HepG2 (cell line): ENCODE data around the gene IL1RL2. TPM values are rescaled to one million over a fixed set of nuclear protein-coding genes. Genes with fewer than 3 reads are reported as not detected.

ENCODE experiments used
- ATAC-seq: fragments of 200-7000 bp; cut with Tn5 transposase; 3 replicates; pipeline ENCODE4 v1.9.1; 2020; ENCODE audit warnings: mild to moderate bottlenecking, moderate library complexity
- BruUV-seq: library from RNA; stranded (reverse); fragments of 400-500 nt; replicated peaks from 2 replicates; lab custom pipeline; 2021; lab: Mats Ljungman, UMichigan
- CTCF ChIA-PET: fragments of 300-600 bp; formaldehyde crosslinking; extraction: SDS; loops from one replicate; lab custom pipeline; 2021; ENCODE audit warnings: low total read pairs, inconsistent platforms, low intra/inter-chr PET ratio; lab: Yijun Ruan, JAX
- POLR2A ChIA-PET: fragments of 350-600 bp; sonication (Branson Sonifier 250); formaldehyde crosslinking; loops from one replicate; lab custom pipeline; 2020; ENCODE audit warnings: antibody characterized with exemption, inconsistent platforms; lab: Yijun Ruan, JAX
- DNase-seq: peaks from one replicate; pipeline ENCODE4 v3.0.0-alpha.2; 2015; ENCODE audit warnings: low spot score
- FAIRE-seq: peaks from 3 replicates; lab custom pipeline; 2011; peaks lifted over from hg19 to GRCh38; lab: Jason Lieb, UNC
- H2AFZ ChIP-seq: one replicate; pipeline ENCODE4 v1.6.1; 2011; ENCODE audit warnings: low read length, inconsistent platforms
- H3K27ac ChIP-seq: fragments of 300-600 bp; 3 replicates; pipeline ENCODE4 v1.8.0; 2011; ENCODE audit warnings: mixed run types, mild to moderate bottlenecking, mixed read lengths, low read length, inconsistent platforms; ENCODE audit not compliant: insufficient read depth; ENCODE audit errors: extremely low read length
- H3K27me3 ChIP-seq, 2 experiments: fragments of 200-600 bp in 1 of 2; 2 replicates in 1 of 2; 3 replicates in 1 of 2; pipeline versions ENCODE4 v1.6.0 to v1.8.0; 2011; ENCODE audit warnings: low read length in 2 of 2, mild to moderate bottlenecking in 2 of 2, moderate library complexity in 2 of 2, inconsistent platforms in 1 of 2; ENCODE audit not compliant: insufficient read depth in 2 of 2, control insufficient read depth in 1 of 2
- H3K36me3 ChIP-seq, 2 experiments: fragments of 200-600 bp in 1 of 2; replicated peaks in 1 of 2; 2 replicates in 1 of 2; 3 replicates in 1 of 2; pipeline versions ENCODE4 v1.5.1 to v1.8.0; 2011; ENCODE audit warnings: low read length in 2 of 2, inconsistent platforms in 1 of 2; ENCODE audit not compliant: insufficient read depth in 2 of 2, control insufficient read depth in 1 of 2
- H3K4me1 ChIP-seq: 2 replicates; pipeline ENCODE4 v1.5.1; 2012; ENCODE audit warnings: low read length, inconsistent platforms; ENCODE audit not compliant: insufficient read depth
- H3K4me2 ChIP-seq: 2 replicates; pipeline ENCODE4 v1.6.0; 2011; ENCODE audit warnings: low read depth, low read length, inconsistent platforms
- H3K4me3 ChIP-seq, 3 experiments: fragments of 200-600 bp in 1 of 3; sonication (generic), shearing (Covaris generic) in 1 of 3; replicated peaks in 1 of 3; 2 replicates each; pipeline ENCODE4 v1.5.1; 2011 to 2016; ENCODE audit warnings: low read length in 3 of 3, inconsistent platforms in 2 of 3, low read depth in 2 of 3, mild to moderate bottlenecking in 2 of 3, control low read depth in 1 of 3, mixed read lengths in 1 of 3; ENCODE audit not compliant: insufficient read depth in 1 of 3
- H3K79me2 ChIP-seq: one replicate; pipeline ENCODE4 v1.6.1; 2011; ENCODE audit warnings: low read length, inconsistent platforms; ENCODE audit not compliant: insufficient read depth
- H3K9ac ChIP-seq: 2 replicates; pipeline ENCODE4 v1.6.0; 2011; ENCODE audit warnings: mild to moderate bottlenecking, low read depth, low read length, inconsistent platforms; ENCODE audit not compliant: insufficient read depth
- H3K9me3 ChIP-seq: 2 replicates; pipeline ENCODE4 v1.5.1; 2012; ENCODE audit warnings: mild to moderate bottlenecking, low read length
- H4K20me1 ChIP-seq: 2 replicates; pipeline ENCODE4 v1.6.0; 2011; ENCODE audit warnings: inconsistent platforms, mild to moderate bottlenecking, low read length, moderate library complexity; ENCODE audit not compliant: insufficient read depth
- AKNA ChIP-seq: sonication (generic); formaldehyde crosslinking; IDR thresholded peaks from 2 replicates; pipeline ENCODE4 v1.4.0; 2020; ENCODE audit warnings: missing genetic modification reagents, borderline replicate concordance
- DNMT1 ChIP-seq: sonication (generic); formaldehyde crosslinking; IDR thresholded peaks from 2 replicates; pipeline ENCODE4 v1.5.1; 2020; ENCODE audit warnings: mild to moderate bottlenecking, missing genetic modification reagents
- HCFC1 ChIP-seq: fragments of 150-350 bp; IDR thresholded peaks from 2 replicates; pipeline ENCODE4 v1.6.1; 2014; ENCODE audit warnings: low read depth, low read length
- MED8 ChIP-seq: sonication (generic); formaldehyde crosslinking; IDR thresholded peaks from 2 replicates; pipeline ENCODE4 v1.8.1; 2023; ENCODE audit warnings: mild to moderate bottlenecking, missing genetic modification reagents; ENCODE audit not compliant: insufficient replicate concordance
- MEIS1 ChIP-seq: sonication (generic); formaldehyde crosslinking; IDR thresholded peaks from 2 replicates; pipeline ENCODE4 v1.9.0; 2021; ENCODE audit warnings: mild to moderate bottlenecking, missing genetic modification reagents, moderate library complexity, borderline replicate concordance
- TARDBP ChIP-seq: sonication (generic); formaldehyde crosslinking; IDR thresholded peaks from 2 replicates; pipeline ENCODE4 v1.8.0; 2022; ENCODE audit warnings: mild to moderate bottlenecking, missing genetic modification reagents
- ZBTB4 ChIP-seq: sonication (generic); formaldehyde crosslinking; IDR thresholded peaks from 2 replicates; pipeline ENCODE4 v1.4.0; 2020; ENCODE audit warnings: missing genetic modification reagents, mild to moderate bottlenecking, borderline replicate concordance
- ZBTB7A ChIP-seq: sonication (generic); formaldehyde crosslinking; IDR thresholded peaks from 2 replicates; pipeline ENCODE4 v1.8.0; 2022; ENCODE audit warnings: mild to moderate bottlenecking, missing genetic modification reagents
- ZBTB7B ChIP-seq: sonication (generic); formaldehyde crosslinking; IDR thresholded peaks from 2 replicates; pipeline ENCODE4 v1.4.0; 2020; ENCODE audit warnings: missing genetic modification reagents
- ZFYVE20 ChIP-seq: sonication (generic); formaldehyde crosslinking; IDR thresholded peaks from 2 replicates; pipeline ENCODE4 v1.8.0; 2023; ENCODE audit warnings: low read depth, mild to moderate bottlenecking, moderate library complexity, missing genetic modification reagents, borderline replicate concordance
- ZNF282 ChIP-seq: fragments of 450-650 bp; IDR thresholded peaks from 2 replicates; pipeline ENCODE4 v1.6.1; 2018; ENCODE audit not compliant: partially characterized antibody
- ZNF776 ChIP-seq: sonication (generic); formaldehyde crosslinking; IDR thresholded peaks from 2 replicates; pipeline ENCODE4 v1.4.0; 2020; ENCODE audit warnings: mild to moderate bottlenecking, missing genetic modification reagents
- ZNF782 ChIP-seq: sonication (generic); formaldehyde crosslinking; IDR thresholded peaks from 2 replicates; pipeline ENCODE4 v1.4.0; 2020; ENCODE audit warnings: missing genetic modification reagents, mild to moderate bottlenecking, borderline replicate concordance
- WGBS: methylation state at CpG from one replicate; pipeline ENCODE4 v1.1.6; 2017; ENCODE audit warnings: low lambda C conversion rate; 5-methylcytosine and 5-hydroxymethylcytosine counted together
- in situ Hi-C: cut with HindIII; loops from 2 replicates; pipeline ENCODE4 v1.10.0; 2017; ENCODE audit warnings: low pct_unique_long_range_greater_than_20kb; ENCODE audit not compliant: extremely low pct_ligation_motif_present
- intact Hi-C: fragments of 100-400 bp; cut with micrococcal nuclease; formaldehyde crosslinking; loops from one replicate; pipeline ENCODE4 v1.10.0; 2022; ENCODE audit not compliant: unreplicated experiment
- polyA plus RNA-seq, 8 experiments: library from polyadenylated mRNA; depleted of rRNA in 3 of 8; stranded (reverse) in 7 of 8; unstranded in 1 of 8; fragments of >200 nt; fragmentation: Illumina TruSeq in 4 of 8; extraction: Trizol in 4 of 8; gene quantifications; 2 replicates each; pipeline versions ENCODE4 v1.2.1 to v1.2.3, GENCODE V29; 2011 to 2016; ENCODE audit warnings: low read depth in 4 of 8, missing spikeins in 1 of 8, mixed read lengths in 1 of 8; ENCODE audit not compliant: insufficient read depth in 1 of 8
- total RNA-seq, 5 experiments: library from RNA; depleted of rRNA; stranded (reverse); fragments of >200 nt; fragmentation: Illumina TruSeq; extraction: Trizol; gene quantifications; 2 replicates each; pipeline ENCODE4 v1.2.3, GENCODE V29; 2016; ENCODE audit warnings: low read depth in 1 of 5
- TF ChIP-seq, protein P1 (sequence below): sonication (generic); formaldehyde crosslinking; conservative IDR thresholded peaks from 2 replicates; pipeline ENCODE4 v1.4.0; 2020; ENCODE audit warnings: missing genetic modification reagents

IL1RL2 gene
- total and polyA plus RNA-seq, 2 of the 13 experiments (the other 11 are each of a cell fraction or from before 2014, with no cell fraction given) = 0.03 TPM; not detected in 1

GRCh38 chr2:102138331-102138730 is 48.5 kb upstream of the IL1RL2 start:
- WGBS = 97% methylated on average over 4 of the region's 4 CpGs
- Histone ChIP-seq H3K4me3 (no peak overlapping the region), H3K27ac (no peak overlapping the region), H4K20me1 (no peaks in the 10 kb centered on the region), H3K36me3 (no peaks in the 10 kb centered on the region), H3K27me3 (no peaks in the 10 kb centered on the region; a peak in 1 of 5 replicates), H2AFZ (no peak overlapping the region), H3K9ac (no peak overlapping the region), H3K4me2 (no peak overlapping the region), H3K79me2 (peaks cover 14% of the 10 kb centered on the region), H3K4me1 (peaks cover 24% of the 10 kb centered on the region), H3K9me3 (no peaks in the 10 kb centered on the region)
- DNase-seq (no peak), FAIRE-seq (no peak), ATAC-seq (no peak)
- intact Hi-C loops = no loop called here
- no TSS peak for BruUV-seq
- ChIA-PET POLR2A (no interaction called here), CTCF (no interaction called here)
- TF ChIP-seq ZBTB7A (CRISPR knock-in tag) = no peak
- no peak for TF ChIP-seq ZNF282
- TF ChIP-seq ZFYVE20 (CRISPR knock-in tag) = no peak
- TF ChIP-seq HCFC1 = no peak
- no peak for TF ChIP-seq ZNF776 (CRISPR knock-in tag)
- no peak for TF ChIP-seq DNMT1
- no peak for TF ChIP-seq MED8 (CRISPR knock-in tag)
- TF ChIP-seq ZNF782 = no peak
- no peak for TF ChIP-seq TARDBP (CRISPR knock-in tag)
- no peak for TF ChIP-seq ZBTB4 (CRISPR knock-in tag)
- TF ChIP-seq MEIS1 (CRISPR knock-in tag) = no peak
- TF ChIP-seq AKNA (CRISPR knock-in tag) = no peak
- TF ChIP-seq ZBTB7B = no peak
- TF ChIP-seq, protein P1, sequence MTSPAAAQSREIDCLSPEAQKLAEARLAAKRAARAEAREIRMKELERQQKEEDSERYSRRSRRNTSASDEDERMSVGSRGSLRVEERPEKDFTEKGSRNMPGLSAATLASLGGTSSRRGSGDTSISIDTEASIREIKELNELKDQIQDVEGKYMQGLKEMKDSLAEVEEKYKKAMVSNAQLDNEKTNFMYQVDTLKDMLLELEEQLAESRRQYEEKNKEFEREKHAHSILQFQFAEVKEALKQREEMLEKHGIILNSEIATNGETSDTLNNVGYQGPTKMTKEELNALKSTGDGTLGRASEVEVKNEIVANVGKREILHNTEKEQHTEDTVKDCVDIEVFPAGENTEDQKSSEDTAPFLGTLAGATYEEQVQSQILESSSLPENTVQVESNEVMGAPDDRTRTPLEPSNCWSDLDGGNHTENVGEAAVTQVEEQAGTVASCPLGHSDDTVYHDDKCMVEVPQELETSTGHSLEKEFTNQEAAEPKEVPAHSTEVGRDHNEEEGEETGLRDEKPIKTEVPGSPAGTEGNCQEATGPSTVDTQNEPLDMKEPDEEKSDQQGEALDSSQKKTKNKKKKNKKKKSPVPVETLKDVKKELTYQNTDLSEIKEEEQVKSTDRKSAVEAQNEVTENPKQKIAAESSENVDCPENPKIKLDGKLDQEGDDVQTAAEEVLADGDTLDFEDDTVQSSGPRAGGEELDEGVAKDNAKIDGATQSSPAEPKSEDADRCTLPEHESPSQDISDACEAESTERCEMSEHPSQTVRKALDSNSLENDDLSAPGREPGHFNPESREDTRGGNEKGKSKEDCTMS (CRISPR knock-in tag) = no peak
- in situ Hi-C loops = no loop called here
